ENCODE measurements around the gene RETREG3. TPM values are rescaled to one million over a fixed set of nuclear protein-coding genes. Genes with fewer than 3 reads are reported as not detected.

RETREG3 gene
- total RNA-seq, 2 experiments from 2014 or later, result 33.5 to 50.5 TPM

GRCh38 chr17:42579794-42580551 is 29.2 kb downstream of the RETREG3 start:
- Histone ChIP-seq H3K4me1 (ENCODE audit: insufficient read depth, low read length, poor library complexity, severe bottlenecking) (peaks cover 46% of the 10 kb centered on the region), H3K9me2 (ENCODE audit: insufficient read depth, low read length) (no peaks in the 10 kb centered on the region), H3K27ac (ENCODE audit: low read depth, low read length, poor library complexity, severe bottlenecking) (peak overlapping the region; percentile 93), H3K79me2 (ENCODE audit: insufficient read depth, low read depth, low read length) (peaks cover 21% of the 10 kb centered on the region), H4K20me1 (ENCODE audit: insufficient read depth, low read length) (peaks cover 4% of the 10 kb centered on the region; the same call in 1 of the 2 replicates), H3K9me3 (ENCODE audit: low read length) (no peaks in the 10 kb centered on the region), H3K4me2 (ENCODE audit: low read length) (peak overlapping the region; percentile 92), H3K4me3 (ENCODE audit: low read depth, low read length, poor library complexity, severe bottlenecking) (peak overlapping the region; percentile 84), H3K36me3 (ENCODE audit: insufficient read depth, low read length) (peaks cover 79% of the 10 kb centered on the region), H2AFZ (ENCODE audit: low read length) (no peak overlapping the region)
- POLR2A ChIA-PET, result interaction anchor here (0.6 to 2.8 kb wide), 5 partner anchors 8 to 245 kb away, joined by 3 to 10 read pairs (median 4); partner anchors contain the start of genes RETREG3 and TUBG1
- DNase-seq (ENCODE audit: low spot score), result no peak
- BruUV-seq (replicated peaks), result no TSS peak
- CTCF ChIA-PET (ENCODE audit: unreplicated experiment), result no interaction called here
- intact Hi-C loops (cut with micrococcal nuclease; ENCODE audit: unreplicated experiment), result loop anchor here (2.0 to 10.0 kb wide), 2 partner anchors 39 to 245 kb away; partner anchors contain the start of gene BECN1
- no peak for TF ChIP-seq CTCF (conservative IDR thresholded peaks at IDR 0.05; ENCODE audit: low read length)
- TF ChIP-seq EZH2phosphoT487 (IDR thresholded peaks at IDR 0.05; ENCODE audit: borderline replicate concordance, low read depth, low read length), result no peak

- Histone ChIP-seq H3K4me2 (ENCODE audit: low read length) (peak overlapping the region; percentile 92), H3K27ac (ENCODE audit: low read depth, low read length, poor library complexity, severe bottlenecking) (peak overlapping the region; percentile 93), H3K79me2 (ENCODE audit: insufficient read depth, low read depth, low read length) (peaks cover 21% of the 10 kb centered on the region), H2AFZ (ENCODE audit: low read length) (peak overlapping the region; percentile 22; the same call in 1 of the 2 replicates), H3K9me3 (ENCODE audit: low read length) (no peaks in the 10 kb centered on the region), H3K4me3 (ENCODE audit: low read depth, low read length, poor library complexity, severe bottlenecking) (peak overlapping the region; percentile 84), H3K9me2 (ENCODE audit: insufficient read depth, low read length) (no peaks in the 10 kb centered on the region), H3K36me3 (ENCODE audit: insufficient read depth, low read length) (peaks cover 78% of the 10 kb centered on the region), H4K20me1 (ENCODE audit: insufficient read depth, low read length) (peaks cover 4% of the 10 kb centered on the region; the same call in 1 of the 2 replicates), H3K4me1 (ENCODE audit: insufficient read depth, low read length, poor library complexity, severe bottlenecking) (peaks cover 48% of the 10 kb centered on the region)
- peak; percentile 93 for DNase-seq (ENCODE audit: low spot score)
- intact Hi-C loops (cut with micrococcal nuclease; ENCODE audit: unreplicated experiment), result loop anchor here (1.0 to 10.0 kb wide), 6 partner anchors 30 to 246 kb away; partner anchors contain the start of gene BECN1
- no TSS peak for BruUV-seq (replicated peaks)
- TF ChIP-seq CTCF (conservative IDR thresholded peaks at IDR 0.05; ENCODE audit: low read length) (peak; percentile 92), EZH2phosphoT487 (IDR thresholded peaks at IDR 0.05; ENCODE audit: borderline replicate concordance, low read depth, low read length) (no peak)
- ChIA-PET CTCF (ENCODE audit: unreplicated experiment) (interaction anchor here (0.5 to 2.3 kb wide), 12 partner anchors 9 to 185 kb away, joined by 3 to 19 read pairs (median 6); partner anchors contain the start of genes CCR10, MLX, PLEKHH3 and RETREG3), POLR2A (interaction anchor here (0.5 to 2.8 kb wide), 17 partner anchors 9 to 333 kb away, joined by 3 to 10 read pairs (median 4); partner anchors contain the start of genes PLEKHH3, RETREG3, TUBG1 and VPS25)
Observed at GRCh38 chr17:42578282-42578869, 30.8 kb downstream of the RETREG3 start.

Data from OCI-LY7 (cell line).